GM12878 (cell line): ENCODE data around the gene RPGR.

Experiments used
- JUNB ChIP-seq: IDR thresholded peaks from 2 replicates; pipeline ENCODE4 v1.6.1; 2016; ENCODE audit warnings: antibody characterized with exemption, mild to moderate bottlenecking
- NBN ChIP-seq: fragments of 450-650 bp; IDR thresholded peaks from 2 replicates; pipeline ENCODE4 v1.6.1; 2016
- ZNF24 ChIP-seq: fragments of 450-650 bp; IDR thresholded peaks from 2 replicates; pipeline ENCODE4 v1.6.1; 2017; ENCODE audit warnings: antibody characterized with exemption, mild to moderate bottlenecking
- TF ChIP-seq, protein P1 (sequence below), 3 experiments: IDR thresholded peaks in 2 of 3; conservative IDR thresholded peaks in 1 of 3; 2 replicates each; pipeline ENCODE4 v1.5.1; 2011; ENCODE audit warnings: low read depth in 3 of 3, low read length in 3 of 3, mild to moderate bottlenecking in 3 of 3, control low read depth in 2 of 3, moderate library complexity in 2 of 3, inconsistent platforms in 1 of 3, mixed read lengths in 1 of 3; ENCODE audit not compliant: control insufficient read depth in 2 of 3, insufficient read depth in 1 of 3; ENCODE audit errors: extremely low read depth in 1 of 3

GRCh38 chrX:38327775-38328081 lies 419 bp upstream of the RPGR start:
- TF ChIP-seq ZNF24 (no peak), JUNB (no peak), NBN (no peak)
- TF ChIP-seq, protein P1, sequence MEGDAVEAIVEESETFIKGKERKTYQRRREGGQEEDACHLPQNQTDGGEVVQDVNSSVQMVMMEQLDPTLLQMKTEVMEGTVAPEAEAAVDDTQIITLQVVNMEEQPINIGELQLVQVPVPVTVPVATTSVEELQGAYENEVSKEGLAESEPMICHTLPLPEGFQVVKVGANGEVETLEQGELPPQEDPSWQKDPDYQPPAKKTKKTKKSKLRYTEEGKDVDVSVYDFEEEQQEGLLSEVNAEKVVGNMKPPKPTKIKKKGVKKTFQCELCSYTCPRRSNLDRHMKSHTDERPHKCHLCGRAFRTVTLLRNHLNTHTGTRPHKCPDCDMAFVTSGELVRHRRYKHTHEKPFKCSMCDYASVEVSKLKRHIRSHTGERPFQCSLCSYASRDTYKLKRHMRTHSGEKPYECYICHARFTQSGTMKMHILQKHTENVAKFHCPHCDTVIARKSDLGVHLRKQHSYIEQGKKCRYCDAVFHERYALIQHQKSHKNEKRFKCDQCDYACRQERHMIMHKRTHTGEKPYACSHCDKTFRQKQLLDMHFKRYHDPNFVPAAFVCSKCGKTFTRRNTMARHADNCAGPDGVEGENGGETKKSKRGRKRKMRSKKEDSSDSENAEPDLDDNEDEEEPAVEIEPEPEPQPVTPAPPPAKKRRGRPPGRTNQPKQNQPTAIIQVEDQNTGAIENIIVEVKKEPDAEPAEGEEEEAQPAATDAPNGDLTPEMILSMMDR (IDR thresholded peaks at IDR 0.05 in 2 of 3, conservative IDR thresholded peaks at IDR 0.05 in 1 of 3; ENCODE audit: control insufficient read depth in 2 of 3, extremely low read depth in 1 of 3, insufficient read depth in 1 of 3, low read depth in 3 of 3, low read length in 3 of 3) = no peak
